Measurements from ENCODE around the gene ARID1B.

GRCh38 chr6:157236040-157236725 lies 459.0 kb downstream of the ARID1B start:
- no peak for TF ChIP-seq EZH2 (IDR thresholded peaks at IDR 0.05; ENCODE audit: borderline replicate concordance, low read length)
- no peak for TF ChIP-seq CTCF (IDR thresholded peaks at IDR 0.05; ENCODE audit: low read length)

All from OCI-LY1 (cell line).